G401 (cell line): ENCODE measurements around the gene KIFC1. TPM values are rescaled to one million over a fixed set of nuclear protein-coding genes. Genes with fewer than 3 reads are reported as not detected.
A peak's percentile ranks its signal among the peaks of the same experiment; 100 is the strongest.

ENCODE experiments used
- DNase-seq: peaks from one replicate; pipeline ENCODE4 v3.0.0-alpha.2; 2015; ENCODE audit warnings: low spot score
- in situ Hi-C: cut with HindIII; loops from 2 replicates; pipeline ENCODE4 v1.10.0; 2016; ENCODE audit warnings: low sequenced_read_pairs, mixed read lengths
- total RNA-seq: library from RNA; depleted of rRNA; stranded (reverse); fragments of >200 nt; shearing (Covaris generic); gene quantifications from 2 replicates; pipeline ENCODE4 v1.2.3, GENCODE V29; 2014

The KIFC1 gene
- total RNA-seq, 1 experiment from 2014 or later: 123 TPM

DNA sequence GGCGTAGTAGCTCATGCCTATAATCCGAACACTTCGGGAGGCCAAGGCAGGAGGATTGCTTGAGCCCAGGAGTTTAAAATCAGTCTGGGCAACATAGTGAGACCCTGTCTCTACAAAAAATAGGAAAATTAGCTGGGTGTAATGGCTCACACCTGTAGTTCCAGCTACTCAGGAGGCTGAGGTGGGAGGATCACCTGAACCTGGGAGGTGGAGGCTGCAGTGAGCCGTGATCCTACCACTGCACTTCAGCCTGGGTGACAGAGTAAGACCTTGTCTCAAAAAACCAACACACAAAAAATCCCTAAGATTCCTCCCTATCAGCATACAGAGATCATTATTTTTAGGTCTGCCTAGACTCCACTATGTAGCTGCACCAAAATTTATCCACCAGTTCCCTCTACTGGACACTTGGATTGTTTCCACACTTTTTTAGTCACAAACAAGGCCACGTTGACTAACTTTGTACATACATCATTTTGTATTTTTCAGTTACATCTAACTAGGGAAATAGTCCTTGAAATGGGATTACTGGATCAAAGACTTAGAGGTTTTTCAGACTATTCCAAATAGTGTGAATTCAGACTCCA is 15.6 kb downstream of the KIFC1 start:
- peak; percentile 38 for DNase-seq
- in situ Hi-C loops: no loop called here

DNA sequence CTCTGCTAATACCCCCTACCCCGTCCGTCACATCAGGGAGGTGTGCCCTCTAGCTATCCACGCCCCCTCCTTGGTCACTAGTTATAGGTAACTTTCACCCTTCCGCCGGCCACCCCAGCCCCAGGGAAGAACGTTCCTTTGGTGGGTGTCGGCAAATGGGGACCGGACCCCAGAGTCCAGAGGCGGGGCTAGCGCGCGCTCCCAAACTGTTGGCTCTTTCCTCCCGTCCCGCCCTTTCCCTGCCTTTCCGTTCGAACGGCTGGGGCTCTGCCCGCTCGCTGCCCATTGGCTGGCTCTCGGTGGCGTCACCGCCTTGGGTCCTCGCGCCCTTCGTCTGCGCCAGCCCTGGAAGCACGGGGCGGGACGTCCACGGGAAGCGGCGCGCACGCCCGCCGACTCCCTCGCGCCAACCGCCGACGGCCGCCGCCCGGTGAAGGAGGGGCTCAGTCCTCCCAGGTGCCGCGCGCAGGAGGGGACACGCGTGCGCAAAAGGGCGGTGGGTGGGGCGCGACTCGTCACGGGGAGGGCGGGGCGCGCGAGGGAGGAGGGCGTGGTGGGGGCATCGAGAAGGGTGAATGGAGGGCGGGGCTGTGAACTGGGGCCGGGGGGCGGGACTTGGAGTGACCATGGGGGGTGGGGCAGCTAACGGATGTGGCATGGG is 18.6 kb downstream of the KIFC1 start:
- peak; percentile 97 for DNase-seq
- in situ Hi-C loops: no loop called here

DNA sequence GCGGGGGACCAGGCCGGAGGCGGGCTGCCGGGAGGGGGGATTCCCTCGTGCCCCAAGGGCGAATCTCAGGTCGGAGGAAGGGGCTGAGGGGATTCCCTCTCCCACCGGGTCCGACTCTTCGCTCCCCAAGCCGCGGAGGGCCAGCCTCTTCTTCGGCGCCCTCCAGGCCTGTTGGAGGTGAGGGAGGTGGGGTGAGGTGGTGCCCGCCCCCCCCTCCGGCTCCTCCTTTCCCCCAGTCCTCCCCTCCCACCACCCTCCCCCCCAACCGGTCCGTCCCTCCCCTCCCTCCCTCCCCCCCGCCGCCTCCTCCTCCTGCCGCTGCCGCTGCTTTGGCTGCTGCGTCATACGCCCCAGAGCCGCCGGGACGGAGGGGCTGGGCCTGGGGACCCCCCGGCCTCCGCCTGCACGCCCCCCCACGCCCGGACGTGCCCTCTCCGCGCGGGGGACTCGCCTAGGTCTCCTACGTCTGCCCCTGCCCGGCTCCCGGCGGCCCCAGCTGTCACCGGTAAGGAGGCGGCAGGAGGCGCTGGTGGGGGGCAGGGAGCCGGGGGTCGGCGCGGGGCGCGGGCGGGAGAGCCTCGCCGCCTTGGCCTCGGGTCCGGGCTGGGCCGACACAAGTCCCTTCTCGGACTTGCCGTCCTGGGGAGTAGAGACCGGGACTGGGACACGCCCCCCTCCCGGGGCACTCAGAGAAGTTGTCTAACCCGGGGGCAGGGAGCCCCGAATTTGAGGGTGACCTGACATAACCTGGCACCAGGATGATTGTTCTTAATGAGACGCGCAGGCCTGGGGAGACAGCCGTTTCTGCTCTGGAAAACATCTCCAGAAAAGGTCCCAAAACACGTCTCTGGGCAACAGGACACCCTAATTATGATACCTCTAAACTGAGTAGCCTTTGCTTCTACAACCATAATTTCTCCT is 19.3 kb downstream of the KIFC1 start, which contains the start of gene PHF1:
Gene PHF1 (plus strand): TSS at position 304 of the 921 bp plus-strand sequence. CDS start 1,250 bp downstream, outside the sequence.
- in situ Hi-C loops: no loop called here
- DNase-seq: no peak

DNA sequence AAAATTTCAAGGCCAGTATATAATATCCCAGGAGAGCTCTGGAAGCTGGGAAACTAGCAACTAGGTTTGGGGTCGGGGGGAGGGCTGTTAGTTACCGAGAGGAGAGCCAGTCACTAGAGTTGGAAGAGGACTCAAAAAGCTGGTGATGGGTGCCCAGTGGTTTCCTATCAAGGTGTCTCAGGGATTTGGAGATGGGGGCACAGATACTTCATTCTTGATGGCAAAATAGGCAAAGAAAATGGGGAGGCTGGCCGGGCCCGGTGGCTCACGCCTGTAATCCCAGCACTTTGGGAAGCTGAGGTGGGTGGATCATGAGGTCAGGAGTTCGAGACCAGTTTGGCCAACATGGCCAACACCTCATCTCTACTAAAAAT is 20.0 kb downstream of the KIFC1 start:
- in situ Hi-C loops: no loop called here
- no peak for DNase-seq

DNA sequence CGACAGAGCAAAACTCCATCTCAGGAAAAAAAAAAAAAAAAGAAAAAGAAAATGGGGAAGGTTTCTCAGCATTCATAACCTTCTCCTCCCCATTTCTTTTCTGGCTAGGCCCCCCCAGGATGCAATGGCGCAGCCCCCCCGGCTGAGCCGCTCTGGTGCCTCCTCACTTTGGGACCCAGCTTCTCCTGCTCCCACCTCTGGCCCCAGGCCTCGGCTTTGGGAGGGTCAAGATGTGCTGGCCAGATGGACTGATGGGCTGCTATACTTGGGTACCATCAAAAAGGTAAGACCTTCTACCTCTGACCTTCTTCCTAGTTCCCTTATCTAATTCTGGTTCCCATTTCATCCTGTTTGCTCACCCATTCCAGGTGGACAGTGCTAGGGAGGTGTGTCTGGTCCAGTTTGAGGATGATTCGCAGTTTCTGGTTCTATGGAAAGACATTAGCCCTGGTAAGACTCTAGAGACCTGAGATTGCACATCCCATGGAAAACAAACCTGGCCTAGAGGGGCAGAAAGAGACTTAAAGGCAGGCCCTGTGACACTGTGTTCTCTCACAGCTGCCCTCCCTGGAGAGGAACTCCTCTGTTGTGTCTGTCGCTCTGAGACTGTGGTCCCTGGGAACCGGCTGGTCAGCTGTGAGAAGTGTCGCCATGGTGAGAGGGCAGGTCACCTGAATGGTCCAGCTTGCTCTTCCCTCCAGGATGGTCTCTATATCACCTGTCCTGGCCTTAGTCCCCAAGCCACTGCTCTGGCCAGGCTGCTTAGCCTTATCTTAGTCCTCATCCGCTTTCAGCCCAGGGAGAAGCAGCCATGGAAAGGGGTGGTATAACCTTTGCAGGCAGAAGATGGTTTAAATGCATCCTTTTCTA is 20.8 kb downstream of the KIFC1 start:
- in situ Hi-C loops: no loop called here
- DNase-seq: no peak

DNA sequence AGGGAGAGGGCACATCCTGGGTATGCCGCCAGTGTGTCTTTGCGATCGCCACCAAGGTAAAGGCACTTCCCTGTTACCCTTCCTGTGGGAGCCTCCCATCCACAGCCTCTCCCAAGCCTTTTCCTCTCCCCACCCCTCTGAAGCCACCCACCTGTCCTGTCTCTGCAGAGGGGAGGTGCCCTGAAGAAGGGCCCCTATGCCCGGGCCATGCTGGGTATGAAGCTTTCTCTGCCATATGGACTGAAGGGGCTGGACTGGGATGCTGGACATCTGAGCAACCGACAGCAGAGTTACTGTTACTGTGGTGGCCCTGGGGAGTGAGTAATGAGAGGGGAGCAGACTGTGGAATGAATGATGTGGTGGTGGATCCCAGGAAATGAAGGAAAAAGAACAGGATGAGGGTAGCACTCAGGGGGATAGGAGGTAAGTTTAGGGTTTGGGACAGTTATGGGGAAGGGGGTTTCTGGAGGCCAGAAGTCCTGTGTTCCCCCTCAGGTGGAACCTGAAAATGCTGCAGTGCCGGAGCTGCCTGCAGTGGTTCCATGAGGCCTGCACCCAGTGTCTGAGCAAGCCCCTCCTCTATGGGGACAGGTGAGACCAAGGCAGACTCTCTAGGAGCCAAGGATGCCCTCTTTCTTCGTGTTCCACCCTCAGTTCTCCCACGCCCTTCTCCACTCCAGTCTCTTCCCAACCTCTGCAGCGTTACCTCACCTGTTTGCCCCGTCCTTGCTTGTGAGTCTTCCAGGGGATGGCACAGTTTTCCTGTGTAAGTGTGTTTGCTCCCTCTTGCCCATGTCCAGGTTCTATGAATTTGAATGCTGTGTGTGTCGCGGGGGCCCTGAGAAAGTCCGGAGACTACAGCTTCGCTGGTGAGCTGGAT is 21.9 kb downstream of the KIFC1 start:
- in situ Hi-C loops: no loop called here
- DNase-seq: no peak

DNA sequence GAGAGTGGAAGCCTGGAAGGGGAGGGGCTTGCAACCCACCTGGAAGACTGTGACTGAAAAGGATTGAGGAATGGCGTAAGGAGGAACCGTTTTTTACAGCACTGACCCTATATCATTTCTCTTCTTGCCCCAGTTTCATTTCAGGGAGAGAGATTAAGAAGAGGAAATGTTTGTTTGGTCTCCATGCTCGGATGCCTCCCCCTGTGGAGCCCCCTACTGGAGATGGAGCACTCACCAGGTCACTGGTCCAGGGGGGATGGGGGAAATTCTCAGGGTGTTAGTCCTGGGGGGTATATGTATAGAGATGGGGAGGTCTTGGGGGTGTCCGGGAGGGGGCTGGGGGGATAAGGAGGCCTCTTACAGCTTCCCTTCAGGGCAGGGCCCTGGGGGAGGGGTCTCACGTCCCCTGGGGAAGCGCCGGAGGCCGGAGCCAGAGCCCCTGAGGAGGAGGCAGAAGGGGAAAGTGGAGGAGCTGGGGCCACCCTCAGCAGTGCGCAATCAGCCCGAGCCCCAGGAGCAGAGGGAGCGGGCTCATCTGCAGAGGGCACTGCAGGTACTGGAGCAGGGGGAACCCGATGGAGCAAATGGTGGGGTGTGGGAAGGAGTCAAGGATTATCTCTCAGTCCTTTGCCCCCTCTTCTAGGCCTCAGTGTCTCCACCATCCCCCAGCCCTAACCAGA is 23.1 kb downstream of the KIFC1 start:
- in situ Hi-C loops: no loop called here

DNA sequence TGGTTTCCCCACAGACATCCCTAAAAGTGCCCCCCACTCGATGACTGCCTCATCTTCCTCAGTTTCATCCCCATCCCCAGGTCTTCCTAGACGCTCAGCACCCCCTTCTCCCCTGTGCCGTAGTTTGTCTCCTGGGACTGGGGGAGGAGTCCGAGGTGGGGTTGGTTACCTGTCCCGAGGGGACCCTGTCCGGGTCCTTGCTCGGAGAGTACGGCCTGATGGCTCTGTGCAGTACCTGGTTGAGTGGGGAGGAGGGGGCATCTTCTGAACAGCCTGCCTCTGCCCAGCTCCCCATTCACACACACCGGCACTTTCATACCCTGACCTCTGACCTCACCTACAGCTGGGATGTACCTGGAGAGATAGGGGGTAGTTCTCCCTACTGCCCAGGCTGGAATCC is 24.2 kb downstream of the KIFC1 start:
- in situ Hi-C loops: no loop called here
- DNase-seq: no peak

More for the DNA sequence above, 23.1 kb downstream of the KIFC1 start:
- no peak for DNase-seq

DNA sequence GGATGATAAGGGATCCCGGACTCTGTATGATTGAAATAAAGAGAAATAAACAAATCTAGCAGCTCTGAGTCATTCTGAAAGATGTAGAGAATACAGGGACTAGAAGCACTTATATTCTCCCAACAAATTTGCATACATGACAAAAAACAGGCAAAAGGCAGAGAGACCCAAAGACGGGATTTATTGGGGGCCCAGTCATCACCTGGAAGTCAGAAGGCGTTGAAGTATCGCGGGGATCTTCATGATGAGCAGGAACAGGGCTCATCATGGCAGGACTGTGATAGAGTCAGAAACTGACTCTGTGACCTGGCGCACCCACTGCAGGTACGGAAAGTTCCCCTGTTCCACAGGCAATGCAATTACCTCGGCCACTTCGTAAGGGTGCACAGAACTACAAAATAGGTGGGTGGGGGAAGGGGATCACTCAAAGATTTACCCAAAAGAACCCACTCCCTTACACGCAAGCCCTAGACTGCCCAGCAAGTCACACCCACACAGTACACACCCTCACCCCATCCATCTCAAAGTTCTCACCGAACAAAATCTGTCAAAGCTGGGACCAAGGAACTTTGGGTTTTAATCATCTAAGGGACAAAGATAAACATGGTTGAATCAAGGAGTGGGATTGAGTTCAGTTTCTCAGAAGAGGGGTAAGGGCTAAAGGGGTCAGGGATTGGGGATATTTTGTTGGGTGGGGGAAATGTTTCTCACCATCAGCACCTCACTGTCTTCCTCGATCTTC is 24.9 kb downstream of the KIFC1 start:
- in situ Hi-C loops: no loop called here
- DNase-seq: no peak

DNA sequence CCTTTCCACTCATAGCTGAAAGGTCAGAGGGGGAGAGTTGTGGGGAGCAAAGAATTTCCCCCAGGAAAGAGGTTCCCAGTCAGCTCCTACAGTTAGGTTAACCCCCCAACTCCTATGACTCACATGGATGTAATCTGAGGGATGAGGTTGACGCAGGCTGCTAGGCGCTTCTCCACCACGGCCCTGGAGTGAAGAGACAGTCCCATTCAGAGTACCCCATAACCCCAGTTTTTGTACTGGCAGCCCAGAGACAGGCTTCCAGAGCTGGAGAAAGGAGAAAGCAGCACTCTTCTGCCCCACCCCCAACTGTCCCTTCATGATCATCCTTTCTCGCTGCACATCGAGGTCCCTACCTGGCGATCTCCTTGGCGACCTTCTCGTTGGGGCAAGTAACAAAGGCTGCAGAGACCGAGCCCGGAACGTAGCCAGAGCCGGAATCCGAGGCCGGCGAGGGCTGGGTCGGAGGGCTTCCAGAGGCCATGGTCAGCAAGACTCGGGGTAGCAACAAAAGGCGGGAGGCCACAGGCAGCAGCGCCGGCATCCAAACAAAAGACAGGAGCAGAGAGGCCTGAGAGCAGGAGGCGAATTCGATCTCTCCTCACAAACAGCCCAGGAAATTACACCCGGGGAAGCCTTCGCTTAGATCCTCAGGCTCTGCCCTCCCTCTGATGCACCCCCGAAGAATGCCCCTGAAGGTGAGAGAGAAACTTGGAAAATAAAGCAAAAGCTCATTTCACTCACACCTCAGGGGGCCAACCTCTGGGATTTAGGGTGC is 25.7 kb downstream of the KIFC1 start:
- DNase-seq: no peak
- in situ Hi-C loops: no loop called here

DNA sequence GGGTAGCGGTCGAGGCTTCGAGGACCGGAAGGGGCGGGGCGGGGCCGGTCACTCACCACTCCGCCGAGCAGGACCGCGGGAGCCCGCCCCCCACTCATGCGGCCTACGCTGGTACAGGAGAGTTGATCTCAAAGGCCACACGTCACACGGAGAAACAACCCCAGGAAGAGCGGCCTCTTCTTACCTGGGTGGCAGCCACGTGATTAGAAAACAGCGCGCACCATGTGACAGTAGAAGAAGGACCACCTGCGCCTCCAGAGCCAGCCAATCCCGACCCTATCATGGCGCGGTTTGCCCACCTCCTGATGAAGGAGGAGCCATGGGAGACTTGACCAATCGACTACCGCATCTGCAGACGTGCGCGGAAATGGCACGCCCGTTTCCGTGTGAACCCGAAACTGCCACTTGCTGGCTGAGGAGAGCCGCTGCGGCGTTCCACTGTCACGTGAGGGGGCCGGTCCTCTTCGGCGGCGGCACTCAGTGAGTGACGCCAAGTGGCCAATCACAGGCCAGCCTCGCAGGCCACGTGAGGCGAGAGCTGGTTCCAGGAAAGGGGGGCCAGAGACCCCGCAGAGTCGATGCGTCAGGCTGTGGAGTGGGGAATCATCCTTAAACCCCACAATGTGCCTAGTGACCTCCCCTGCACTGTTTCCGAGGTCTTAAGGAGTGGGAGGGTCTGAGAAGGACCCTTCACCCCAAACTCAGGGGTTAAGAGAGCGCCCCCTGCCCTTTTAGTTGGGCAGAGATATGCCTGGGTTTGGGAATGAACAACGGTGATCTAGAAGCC is 26.5 kb downstream of the KIFC1 start, which contains the start of gene CUTA:
Gene CUTA (minus strand): TSS at position 205 of the 787 bp plus-strand sequence. CDS start 107 bp downstream, at position 98.
- in situ Hi-C loops: no loop called here
- peak; percentile 100 for DNase-seq

DNA sequence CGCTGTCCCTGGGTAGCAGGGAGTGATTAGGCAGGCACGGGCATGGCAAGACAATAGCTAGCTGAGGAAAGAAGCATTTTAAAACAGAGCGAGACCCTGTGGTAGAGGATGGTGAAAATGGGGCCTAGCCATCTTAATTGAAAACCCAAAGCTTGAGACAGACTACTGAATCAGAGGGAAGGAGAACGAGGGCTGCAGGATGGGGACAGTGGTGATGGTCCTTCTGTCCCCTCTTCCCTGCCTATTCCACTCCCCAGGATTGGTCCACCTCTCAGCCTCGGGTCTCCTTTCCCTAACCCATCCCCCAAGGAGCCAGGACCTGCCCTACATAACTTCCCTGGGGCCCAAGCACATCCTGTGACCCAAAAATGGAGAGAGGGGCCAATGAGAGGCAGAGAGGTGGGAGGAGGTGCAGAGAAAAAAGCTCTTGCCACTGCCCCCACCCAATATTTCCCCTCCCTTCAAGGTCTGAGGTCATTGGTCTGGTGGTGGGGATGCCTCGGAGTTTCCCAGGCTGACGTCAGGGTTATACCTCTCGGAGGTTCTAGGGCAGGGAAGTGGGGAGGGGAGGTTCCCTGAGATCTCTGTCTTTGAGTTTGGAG is 27.2 kb downstream of the KIFC1 start:
- DNase-seq: peak; percentile 71
- in situ Hi-C loops: no loop called here

DNA sequence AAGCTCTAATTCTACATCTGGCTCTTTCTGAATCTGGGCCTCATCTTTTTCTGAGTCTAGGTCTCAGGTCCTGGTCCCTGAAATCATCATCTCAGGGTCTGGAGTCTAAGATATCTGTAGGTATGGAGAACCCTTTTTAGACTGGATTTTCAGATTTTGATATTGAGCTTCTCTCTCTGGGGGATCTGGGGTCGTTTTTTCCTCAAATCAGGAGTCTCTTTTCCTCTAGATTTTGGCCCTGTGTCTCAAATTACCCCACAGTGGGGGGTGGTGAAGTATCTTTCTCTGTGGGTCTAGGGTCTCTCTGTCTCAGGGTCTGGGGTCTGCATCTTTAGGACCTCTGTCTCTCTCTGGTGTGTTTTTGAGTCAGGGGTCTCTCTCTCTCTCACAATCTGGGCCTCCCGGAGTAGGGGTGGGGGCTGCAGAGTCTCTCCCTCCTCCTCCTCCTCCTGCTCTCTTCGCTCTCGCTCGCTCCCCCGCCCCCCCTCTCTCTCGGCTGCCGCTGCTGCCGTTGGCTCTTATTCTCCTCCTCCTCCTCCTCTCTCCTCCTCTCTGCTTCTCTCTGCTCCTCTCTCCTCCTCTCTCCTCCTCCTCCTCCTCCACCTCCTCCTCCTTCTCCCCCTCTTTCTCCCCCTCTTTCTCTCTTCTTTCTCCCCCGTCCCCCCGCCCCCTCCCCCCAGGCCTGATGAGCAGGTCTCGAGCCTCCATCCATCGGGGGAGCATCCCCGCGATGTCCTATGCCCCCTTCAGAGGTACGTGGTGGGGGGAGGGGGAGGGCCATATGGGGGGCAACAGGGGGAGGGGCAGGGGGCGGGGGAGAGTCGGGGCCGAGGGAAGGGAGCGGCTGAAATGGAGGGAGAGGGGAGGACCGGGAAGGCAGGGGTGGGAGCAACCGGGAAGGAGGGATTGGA is 28.2 kb downstream of the KIFC1 start, which contains the start of gene SYNGAP1:
Gene SYNGAP1 (plus strand): TSS at position 486 of the 911 bp plus-strand sequence. CDS start 200 bp downstream, at position 686.
- peak; percentile 76 for DNase-seq
- in situ Hi-C loops: no loop called here
